Umbilical cord (tissue), 2 donors: ENCODE measurements around the gene YTHDC2. TPM values are rescaled to one million over a fixed set of nuclear protein-coding genes. Genes with fewer than 3 reads are reported as not detected.
"Not testable (repeated sequence)": the region's sequence is repeated elsewhere in the genome, so short reads cannot be mapped to it uniquely, and the experiment has no call there.

Source experiments
- DNase-seq: peaks from one replicate; pipeline ENCODE4 v3.0.0-alpha.2; 2015; ENCODE audit warnings: low spot score
- total RNA-seq: library from RNA; depleted of rRNA; stranded (reverse); fragments of >200 nt; gene quantifications from one replicate; pipeline ENCODE4 v1.2.3, GENCODE V29; 2014; ENCODE audit warnings: low replicate concordance; ENCODE audit not compliant: insufficient read depth

Gene YTHDC2
- total RNA-seq, 1 donor from 2014 or later: 30.8 TPM

DNA sequence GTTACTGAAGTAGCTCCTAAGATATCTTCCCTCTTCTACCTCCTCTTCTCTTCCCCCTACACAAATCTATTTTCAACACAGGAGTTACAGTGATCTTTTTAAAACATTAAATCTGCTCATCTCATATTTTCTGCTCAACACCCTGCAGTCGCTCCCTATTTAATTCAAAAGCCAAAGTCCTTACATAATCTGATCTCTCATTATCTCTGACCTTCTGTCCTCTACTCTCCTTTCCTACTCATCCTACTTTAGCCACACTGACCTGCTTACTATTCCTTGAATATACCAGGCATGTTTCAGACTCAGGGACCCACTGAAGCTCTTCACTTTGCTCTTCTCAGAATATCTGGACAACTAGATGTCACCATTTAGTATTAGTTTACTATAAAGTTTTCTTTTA is 87.9 kb downstream of the YTHDC2 start:
- no peak for DNase-seq

DNA sequence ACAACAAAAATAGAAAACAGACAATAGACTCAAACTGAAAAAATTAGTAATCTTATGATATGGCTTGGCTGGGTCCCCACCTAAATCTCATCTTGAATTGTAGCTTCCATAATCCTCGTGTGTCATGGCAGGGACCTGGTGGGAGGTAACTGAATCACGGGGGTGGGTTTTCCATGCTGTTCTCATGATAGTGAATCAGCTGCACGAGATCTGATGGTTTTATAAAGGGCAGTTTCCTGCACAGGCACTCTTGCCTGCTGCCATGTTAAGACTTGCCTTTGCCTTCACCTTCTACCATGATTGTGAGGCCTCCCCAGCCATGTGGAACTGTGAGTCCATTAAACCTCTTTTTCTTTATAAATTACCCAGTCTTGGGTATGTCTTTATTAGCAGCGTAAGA is 89.8 kb downstream of the YTHDC2 start:
- not testable (repeated sequence) for DNase-seq

- peak; percentile 50 for DNase-seq
Measured at GRCh38 chr5:113606298-113607134, 93.0 kb downstream of the YTHDC2 start.

- no peak for DNase-seq
Measured at GRCh38 chr5:113607361-113607760, 93.9 kb downstream of the YTHDC2 start.

- DNase-seq: no peak
Measured at GRCh38 chr5:113608113-113608596, 94.7 kb downstream of the YTHDC2 start.

GRCh38 chr5:113612060-113612496 is 98.6 kb downstream of the YTHDC2 start:
- DNase-seq: peak; percentile 51

DNA sequence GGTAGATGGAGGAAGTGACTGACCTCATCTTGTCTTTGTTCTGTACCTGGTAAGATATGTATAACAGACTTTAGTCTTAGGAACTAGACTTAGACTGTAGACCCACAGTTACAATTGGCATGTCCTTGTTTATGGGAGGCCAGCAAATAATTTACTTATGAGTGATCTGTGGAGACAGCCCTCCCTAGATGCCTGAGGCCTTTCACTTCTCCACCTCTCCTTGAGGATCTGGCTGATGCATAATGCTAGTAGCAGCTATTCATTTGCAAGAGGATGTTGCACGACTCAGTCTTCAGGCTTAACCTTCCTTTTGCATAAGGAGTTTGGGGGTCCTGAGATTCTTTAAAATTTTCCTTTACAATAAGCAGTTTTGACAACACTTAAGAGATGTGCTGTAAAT is 100.7 kb downstream of the YTHDC2 start:
- DNase-seq: no peak

GRCh38 chr5:113615708-113616107 is 102.2 kb downstream of the YTHDC2 start:
- DNase-seq: no peak

DNA sequence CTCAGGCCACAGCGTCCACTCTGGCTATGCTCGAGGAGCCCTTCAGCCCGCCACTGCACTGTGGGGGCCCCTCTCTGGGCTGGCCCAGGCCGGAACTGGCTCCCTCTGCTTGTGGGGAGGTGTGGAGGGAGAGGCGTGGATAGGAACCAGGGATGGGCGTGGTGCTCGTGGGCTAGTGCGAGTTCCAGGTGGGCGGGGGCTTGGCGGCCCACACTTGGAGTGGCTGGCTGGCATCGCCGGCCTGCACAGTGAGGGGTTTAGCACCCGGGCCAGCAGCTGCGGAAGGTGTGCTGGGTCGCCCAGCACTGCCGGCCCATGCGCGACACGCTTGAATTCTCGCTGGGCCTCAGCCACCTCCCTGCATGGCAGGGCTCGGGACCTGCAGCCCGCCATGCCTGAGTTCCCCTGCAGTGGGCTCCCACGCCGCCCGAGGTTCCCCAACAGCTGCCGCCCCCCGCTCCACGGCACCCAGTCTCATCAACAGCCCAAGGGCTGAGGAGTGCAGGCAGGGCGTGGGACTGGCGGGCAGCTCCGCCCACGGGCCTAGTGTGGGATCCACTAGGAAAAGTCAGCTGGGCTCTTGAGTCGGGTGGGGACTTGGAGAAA is 103.8 kb downstream of the YTHDC2 start:
- no peak for DNase-seq

- peak; percentile 17 for DNase-seq
Measured at GRCh38 chr5:113632996-113633395, 119.5 kb downstream of the YTHDC2 start.

DNA sequence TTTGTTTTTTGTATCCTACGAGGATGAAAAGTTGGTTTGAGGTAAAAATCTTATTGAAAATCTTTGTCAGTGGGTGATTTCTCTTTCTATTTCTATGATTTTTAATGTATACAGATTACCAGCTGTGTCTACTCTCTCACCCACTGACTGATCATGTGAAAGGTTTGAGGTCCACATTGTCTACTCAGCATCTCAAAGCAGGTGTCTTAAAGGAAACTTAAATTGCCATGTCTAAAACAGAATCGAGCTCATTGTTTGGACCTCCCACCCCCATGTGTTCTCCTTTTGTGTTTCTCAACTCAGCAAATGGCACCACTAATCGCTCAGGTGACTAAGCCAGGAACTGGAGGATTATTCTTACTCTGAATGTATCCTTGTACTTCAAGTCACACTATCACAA is 121.5 kb downstream of the YTHDC2 start:
- DNase-seq: no peak

DNA sequence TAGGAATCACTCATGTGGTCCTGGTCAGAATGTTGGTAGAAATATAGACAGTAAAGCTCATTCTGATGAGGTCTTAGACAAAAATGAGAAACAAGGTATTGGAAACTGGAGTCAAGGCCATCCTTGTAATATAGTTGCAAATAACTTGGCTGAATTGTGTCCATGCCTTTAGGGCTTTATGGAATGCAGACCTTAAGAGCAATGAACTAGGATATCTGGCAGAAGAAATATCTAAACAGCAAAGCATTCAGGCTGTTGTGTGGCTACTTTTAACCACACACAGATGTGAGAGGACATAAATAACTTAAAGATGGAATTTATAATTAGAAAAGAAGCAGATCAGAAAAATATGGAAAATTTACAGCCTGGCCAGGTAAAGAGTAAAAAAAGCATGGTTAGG is 128.2 kb downstream of the YTHDC2 start:
- no peak for DNase-seq

Other genes with a start within 250 kb of the YTHDC2 start
- 2.9 TPM for gene TSSK1B, start 78.7 kb upstream of the YTHDC2 start, total RNA-seq
- gene MCC, start 25.2 kb upstream of the YTHDC2 start, total RNA-seq: 65.2 TPM